HepG2 (cell line): ENCODE results near the gene CAPN13.

ENCODE experiments used
- CTCF ChIP-seq: sonication (generic); formaldehyde crosslinking; IDR thresholded peaks from 2 replicates; pipeline ENCODE4 v1.5.0; 2020; ENCODE audit warnings: mild to moderate bottlenecking, missing genetic modification reagents, moderate library complexity
- HDAC6 ChIP-seq: fragments of 200-600 bp; sonication (generic); IDR thresholded peaks from 2 replicates; pipeline ENCODE4 v1.7.0; 2017; ENCODE audit warnings: mild to moderate bottlenecking, antibody characterized with exemption, low read length, low read depth
- MYC ChIP-seq: sonication (generic); formaldehyde crosslinking; IDR thresholded peaks from 2 replicates; pipeline ENCODE4 v1.9.0; 2021; ENCODE audit warnings: missing genetic modification reagents, borderline replicate concordance

- TF ChIP-seq CTCF (CRISPR knock-in tag): no peak
- TF ChIP-seq MYC: no peak
- TF ChIP-seq HDAC6: no peak
These were observed 122.7 kb downstream of the CAPN13 start for GRCh38 chr2:30684516-30684915.
